ENCODE data around the gene SPTBN1.

DNA sequence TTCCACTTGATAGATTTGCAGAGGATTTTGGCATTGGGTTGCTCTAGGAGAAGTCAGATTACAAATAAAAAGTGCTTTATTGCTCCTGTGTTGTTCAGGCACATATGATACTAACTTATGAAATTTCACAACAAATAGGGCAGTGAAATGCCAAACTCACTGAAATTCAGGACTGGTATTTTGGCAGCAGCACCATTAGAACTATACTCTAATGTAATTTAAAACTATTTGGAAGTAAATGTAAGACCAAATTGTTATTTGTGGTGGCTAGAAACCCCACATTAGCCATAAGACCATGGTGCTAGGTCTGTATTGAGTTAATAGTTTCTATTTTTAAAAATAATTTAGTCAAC, 57.2 kb downstream of the SPTBN1 start:
- TF ChIP-seq ZFP3 (CRISPR knock-in tag; IDR thresholded peaks at IDR 0.05) (no peak), ZNF565 (CRISPR knock-in tag; conservative IDR thresholded peaks at IDR 0.05; ENCODE audit: low read depth) (no peak), CSDC2 (CRISPR knock-in tag; IDR thresholded peaks at IDR 0.05) (no peak), ESRRG (CRISPR knock-in tag; IDR thresholded peaks at IDR 0.05) (no peak), RARB (CRISPR knock-in tag; IDR thresholded peaks at IDR 0.05) (no peak), ARNTL (CRISPR knock-in tag; IDR thresholded peaks at IDR 0.05; ENCODE audit: borderline replicate concordance, low read depth) (no peak), ZC3H10 (CRISPR knock-in tag; IDR thresholded peaks at IDR 0.05) (no peak)
- TF ChIP-seq, protein P1, sequence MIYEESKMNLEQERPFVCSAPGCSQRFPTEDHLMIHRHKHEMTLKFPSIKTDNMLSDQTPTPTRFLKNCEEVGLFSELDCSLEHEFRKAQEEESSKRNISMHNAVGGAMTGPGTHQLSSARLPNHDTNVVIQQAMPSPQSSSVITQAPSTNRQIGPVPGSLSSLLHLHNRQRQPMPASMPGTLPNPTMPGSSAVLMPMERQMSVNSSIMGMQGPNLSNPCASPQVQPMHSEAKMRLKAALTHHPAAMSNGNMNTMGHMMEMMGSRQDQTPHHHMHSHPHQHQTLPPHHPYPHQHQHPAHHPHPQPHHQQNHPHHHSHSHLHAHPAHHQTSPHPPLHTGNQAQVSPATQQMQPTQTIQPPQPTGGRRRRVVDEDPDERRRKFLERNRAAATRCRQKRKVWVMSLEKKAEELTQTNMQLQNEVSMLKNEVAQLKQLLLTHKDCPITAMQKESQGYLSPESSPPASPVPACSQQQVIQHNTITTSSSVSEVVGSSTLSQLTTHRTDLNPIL (CRISPR knock-in tag; IDR thresholded peaks at IDR 0.05; ENCODE audit: low read depth): no peak
- TF ChIP-seq, protein P2, sequence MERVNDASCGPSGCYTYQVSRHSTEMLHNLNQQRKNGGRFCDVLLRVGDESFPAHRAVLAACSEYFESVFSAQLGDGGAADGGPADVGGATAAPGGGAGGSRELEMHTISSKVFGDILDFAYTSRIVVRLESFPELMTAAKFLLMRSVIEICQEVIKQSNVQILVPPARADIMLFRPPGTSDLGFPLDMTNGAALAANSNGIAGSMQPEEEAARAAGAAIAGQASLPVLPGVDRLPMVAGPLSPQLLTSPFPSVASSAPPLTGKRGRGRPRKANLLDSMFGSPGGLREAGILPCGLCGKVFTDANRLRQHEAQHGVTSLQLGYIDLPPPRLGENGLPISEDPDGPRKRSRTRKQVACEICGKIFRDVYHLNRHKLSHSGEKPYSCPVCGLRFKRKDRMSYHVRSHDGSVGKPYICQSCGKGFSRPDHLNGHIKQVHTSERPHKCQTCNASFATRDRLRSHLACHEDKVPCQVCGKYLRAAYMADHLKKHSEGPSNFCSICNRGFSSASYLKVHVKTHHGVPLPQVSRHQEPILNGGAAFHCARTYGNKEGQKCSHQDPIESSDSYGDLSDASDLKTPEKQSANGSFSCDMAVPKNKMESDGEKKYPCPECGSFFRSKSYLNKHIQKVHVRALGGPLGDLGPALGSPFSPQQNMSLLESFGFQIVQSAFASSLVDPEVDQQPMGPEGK (CRISPR knock-in tag; IDR thresholded peaks at IDR 0.05; ENCODE audit: borderline replicate concordance): no peak
